ENCODE results near the gene GRK4.
"Not testable (repeated sequence)": the region's sequence is repeated elsewhere in the genome, so short reads cannot be mapped to it uniquely, and the experiment has no call there.

GRK4 gene

GRCh38 chr4:2931512-2932301 is 31.7 kb upstream of the GRK4 start:
- peak; percentile 84 for DNase-seq

GRCh38 chr4:2932321-2932950 is 30.9 kb upstream of the GRK4 start:
- DNase-seq: no peak

GRCh38 chr4:2932951-2933565 is 30.3 kb upstream of the GRK4 start:
- no peak for DNase-seq

- no peak for DNase-seq
These were observed 29.8 kb upstream of the GRK4 start for GRCh38 chr4:2933566-2934076.

- DNase-seq: peak; percentile 73
These were observed 29.1 kb upstream of the GRK4 start for GRCh38 chr4:2934077-2934812.

GRCh38 chr4:2934813-2935761 is 28.3 kb upstream of the GRK4 start:
- DNase-seq: peak; percentile 71

- DNase-seq: no peak
These were observed 27.3 kb upstream of the GRK4 start for GRCh38 chr4:2935762-2936743.

GRCh38 chr4:2936773-2937145 is 26.6 kb upstream of the GRK4 start:
- no peak for DNase-seq

GRCh38 chr4:2937146-2937857 is 26.1 kb upstream of the GRK4 start:
- DNase-seq: no peak

- no peak for DNase-seq
These were observed 25.4 kb upstream of the GRK4 start for GRCh38 chr4:2937986-2938385.

GRCh38 chr4:2938411-2938810 is 25.0 kb upstream of the GRK4 start:
- not testable (repeated sequence) for DNase-seq

- DNase-seq: no peak
These were observed 24.5 kb upstream of the GRK4 start for GRCh38 chr4:2938906-2939305.

GRCh38 chr4:2939383-2940243 is 23.8 kb upstream of the GRK4 start:
- DNase-seq: no peak

- DNase-seq: no peak
These were observed 22.9 kb upstream of the GRK4 start for GRCh38 chr4:2940267-2941137.

GRCh38 chr4:2941138-2942036 is 22.0 kb upstream of the GRK4 start:
- DNase-seq: no peak

GRCh38 chr4:2942037-2942531 is 21.3 kb upstream of the GRK4 start:
- DNase-seq: no peak

All from GF-D8 (cell line).